Neuronal stem cell (in vitro differentiated cells): ENCODE data around the gene PCSK1N.

Experiments used
- DNase-seq: peaks from one replicate; pipeline ENCODE4 v3.0.0-alpha.2; 2013; ENCODE audit warnings: low spot score
- H2AFZ ChIP-seq: one replicate; pipeline ENCODE4 v1.6.1; 2013; ENCODE audit warnings: mild to moderate bottlenecking, low read length, inconsistent platforms
- H2AK5ac ChIP-seq: 2 replicates; pipeline ENCODE4 v1.6.1; 2013; ENCODE audit warnings: low read depth, mild to moderate bottlenecking, inconsistent platforms, low read length, moderate library complexity, mixed read lengths
- H2BK120ac ChIP-seq: 2 replicates; pipeline ENCODE4 v1.6.1; 2013; ENCODE audit warnings: low read depth, mild to moderate bottlenecking, inconsistent platforms, low read length, moderate library complexity, mixed read lengths
- H2BK12ac ChIP-seq: one replicate; pipeline ENCODE4 v1.6.1; 2013; ENCODE audit warnings: low read length, inconsistent platforms
- H2BK15ac ChIP-seq: 2 replicates; pipeline ENCODE4 v1.6.1; 2013; ENCODE audit warnings: mild to moderate bottlenecking, low read length, inconsistent platforms, mixed read lengths
- H2BK5ac ChIP-seq: one replicate; pipeline ENCODE4 v1.6.1; 2013; ENCODE audit warnings: inconsistent platforms, mild to moderate bottlenecking, low read length, moderate library complexity
- H3K14ac ChIP-seq: one replicate; pipeline ENCODE4 v1.6.1; 2013; ENCODE audit warnings: low read length, inconsistent platforms
- H3K18ac ChIP-seq: 2 replicates; pipeline ENCODE4 v1.6.1; 2013; ENCODE audit warnings: low read length, inconsistent platforms
- H3K23ac ChIP-seq: 2 replicates; pipeline ENCODE4 v1.6.1; 2013; ENCODE audit warnings: low read depth, mild to moderate bottlenecking, mixed read lengths, low read length, inconsistent platforms; ENCODE audit not compliant: poor library complexity
- H3K27ac ChIP-seq: replicated peaks from 3 replicates; pipeline ENCODE4 v1.5.1; 2013; ENCODE audit warnings: low read length, inconsistent platforms
- H3K27me3 ChIP-seq, 3 experiments: 2 replicates each; pipeline ENCODE4 v1.6.1; 2013; ENCODE audit warnings: low read length in 3 of 3, mild to moderate bottlenecking in 2 of 3, inconsistent platforms in 1 of 3, low read depth in 1 of 3, mixed read lengths in 1 of 3, moderate library complexity in 1 of 3; ENCODE audit not compliant: control insufficient read depth in 3 of 3, insufficient read depth in 3 of 3
- H3K36me3 ChIP-seq, 2 donors: replicated peaks in 1 of 2; 2 replicates each; pipeline ENCODE4 v1.6.1; 2013; ENCODE audit warnings: low read length in 2 of 2; ENCODE audit not compliant: control insufficient read depth in 2 of 2, insufficient read depth in 2 of 2
- H3K4ac ChIP-seq: 2 replicates; pipeline ENCODE4 v1.6.1; 2013; ENCODE audit warnings: inconsistent platforms, mild to moderate bottlenecking, low read length, moderate library complexity
- H3K4me1 ChIP-seq, 2 donors: 1 replicate in 1 of 2; 2 replicates in 1 of 2; pipeline ENCODE4 v1.6.1; 2013; ENCODE audit warnings: low read length in 2 of 2, low read depth in 1 of 2; ENCODE audit not compliant: control insufficient read depth in 2 of 2, insufficient read depth in 1 of 2
- H3K4me2 ChIP-seq: one replicate; pipeline ENCODE4 v1.6.1; 2013; ENCODE audit warnings: mild to moderate bottlenecking, low read length, inconsistent platforms; ENCODE audit not compliant: insufficient read depth, poor library complexity, severe bottlenecking
- H3K4me3 ChIP-seq, 2 donors: 2 replicates each; pipeline ENCODE4 v1.5.1; 2013; ENCODE audit warnings: low read length in 2 of 2, mild to moderate bottlenecking in 2 of 2, inconsistent platforms in 1 of 2, moderate library complexity in 1 of 2
- H3K79me1 ChIP-seq: one replicate; pipeline ENCODE4 v1.6.1; 2013; ENCODE audit warnings: low read depth, mild to moderate bottlenecking, inconsistent platforms, low read length, moderate library complexity
- H3K9ac ChIP-seq: one replicate; pipeline ENCODE4 v1.6.1; 2013; ENCODE audit warnings: mild to moderate bottlenecking, low read depth, low read length, inconsistent platforms; ENCODE audit not compliant: poor library complexity
- H3K9me3 ChIP-seq, 2 donors: replicated peaks in 1 of 2; 2 replicates each; pipeline versions ENCODE3 to v1.6.1; 2013; ENCODE audit warnings: low read length in 2 of 2, mild to moderate bottlenecking in 2 of 2, inconsistent platforms in 1 of 2, low read depth in 1 of 2, mixed read lengths in 1 of 2, moderate library complexity in 1 of 2; ENCODE audit not compliant: control insufficient read depth in 2 of 2, insufficient read depth in 1 of 2
- H4K8ac ChIP-seq: one replicate; pipeline ENCODE4 v1.6.1; 2013; ENCODE audit warnings: low read depth, mild to moderate bottlenecking, inconsistent platforms, low read length, moderate library complexity
- H4K91ac ChIP-seq: one replicate; pipeline ENCODE4 v1.6.1; 2013; ENCODE audit warnings: low read length, low read depth, mild to moderate bottlenecking, inconsistent platforms; ENCODE audit not compliant: poor library complexity
- WGBS, 2 donors: extraction: QIAGEN DNeasy Blood & Tissue Kit; methylation state at CpG; one replicate each; pipeline ENCODE4 v1.1.7; 2013; ENCODE audit warnings: missing lambda C conversion rate in 2 of 2, mixed read lengths in 1 of 2; ENCODE audit not compliant: insufficient read length in 2 of 2, insufficient replicate concordance in 1 of 2; ENCODE audit errors: extremely low coverage in 2 of 2; 5-methylcytosine and 5-hydroxymethylcytosine counted together

The PCSK1N gene

GRCh38 chrX:48793935-48794334 is 41.5 kb downstream of the PCSK1N start:
- H3K9ac ChIP-seq, result no peak overlapping the region
- no peak overlapping the region for H2AFZ ChIP-seq
- H3K9me3 ChIP-seq, result no peaks in the 10 kb centered on the region
- no peak overlapping the region for H2BK5ac ChIP-seq
- no peak overlapping the region for H3K4me2 ChIP-seq
- H2BK120ac ChIP-seq, result no peak overlapping the region
- H4K8ac ChIP-seq, result no peak overlapping the region
- DNase-seq, result no peak
- no peak overlapping the region for H3K4me3 ChIP-seq
- no peaks in the 10 kb centered on the region for H3K36me3 ChIP-seq
- H3K4me1 ChIP-seq, result peaks cover 2 to 8% of the 10 kb centered on the region in 2 donors
- H3K23ac ChIP-seq, result no peak overlapping the region
- no peak overlapping the region for H2AK5ac ChIP-seq
- WGBS, 2 donors, result no CpG with 5 or more reads among the region's 4 CpGs
- no peak overlapping the region for H3K18ac ChIP-seq
- no peaks in the 10 kb centered on the region for H3K79me1 ChIP-seq
- no peak overlapping the region for H2BK15ac ChIP-seq
- no peak overlapping the region for H3K27ac ChIP-seq
- no peak overlapping the region for H4K91ac ChIP-seq
- no peak overlapping the region for H3K14ac ChIP-seq
- no peak overlapping the region for H3K4ac ChIP-seq
- H2BK12ac ChIP-seq, result no peak overlapping the region
- no peaks in the 10 kb centered on the region for H3K27me3 ChIP-seq

DNA sequence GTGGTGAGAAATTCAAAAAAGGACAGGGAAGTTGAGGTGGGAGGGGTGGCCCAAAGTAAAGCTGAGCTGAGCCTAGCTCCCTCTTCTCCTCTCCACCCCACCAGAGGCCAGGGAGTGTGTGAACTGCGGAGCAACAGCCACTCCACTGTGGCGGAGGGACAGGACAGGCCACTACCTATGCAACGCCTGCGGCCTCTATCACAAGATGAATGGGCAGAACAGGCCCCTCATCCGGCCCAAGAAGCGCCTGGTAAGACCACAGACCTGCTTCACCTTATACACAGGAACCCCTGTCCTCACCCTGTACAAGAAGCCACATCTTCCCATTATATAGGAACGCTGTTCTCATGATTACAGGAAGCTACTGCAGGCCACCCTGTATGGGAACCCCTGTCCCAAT is 43.2 kb downstream of the PCSK1N start:
- H3K18ac ChIP-seq, result no peak overlapping the region
- no peak overlapping the region for H3K23ac ChIP-seq
- H3K4ac ChIP-seq, result no peak overlapping the region
- no peak overlapping the region for H4K8ac ChIP-seq
- H3K4me1 ChIP-seq, result peaks cover 2 to 8% of the 10 kb centered on the region in 2 donors
- no peaks in the 10 kb centered on the region for H3K9me3 ChIP-seq
- H2AFZ ChIP-seq, result no peak overlapping the region
- H3K36me3 ChIP-seq, result no peaks in the 10 kb centered on the region
- no peak overlapping the region for H4K91ac ChIP-seq
- no CpG with 5 or more reads among the region's 7 CpGs for WGBS, 2 donors
- no peak overlapping the region for H3K4me3 ChIP-seq
- no peaks in the 10 kb centered on the region for H3K79me1 ChIP-seq
- no peak overlapping the region for H2BK15ac ChIP-seq
- H3K9ac ChIP-seq, result no peak overlapping the region
- DNase-seq, result no peak
- H2AK5ac ChIP-seq, result no peak overlapping the region
- peaks cover 0 to 10% (median 0%) of the 10 kb centered on the region in 3 experiments for H3K27me3 ChIP-seq
- H2BK120ac ChIP-seq, result no peak overlapping the region
- no peak overlapping the region for H2BK5ac ChIP-seq
- no peak overlapping the region for H2BK12ac ChIP-seq
- H3K14ac ChIP-seq, result no peak overlapping the region
- no peak overlapping the region for H3K27ac ChIP-seq
- H3K4me2 ChIP-seq, result no peak overlapping the region

DNA sequence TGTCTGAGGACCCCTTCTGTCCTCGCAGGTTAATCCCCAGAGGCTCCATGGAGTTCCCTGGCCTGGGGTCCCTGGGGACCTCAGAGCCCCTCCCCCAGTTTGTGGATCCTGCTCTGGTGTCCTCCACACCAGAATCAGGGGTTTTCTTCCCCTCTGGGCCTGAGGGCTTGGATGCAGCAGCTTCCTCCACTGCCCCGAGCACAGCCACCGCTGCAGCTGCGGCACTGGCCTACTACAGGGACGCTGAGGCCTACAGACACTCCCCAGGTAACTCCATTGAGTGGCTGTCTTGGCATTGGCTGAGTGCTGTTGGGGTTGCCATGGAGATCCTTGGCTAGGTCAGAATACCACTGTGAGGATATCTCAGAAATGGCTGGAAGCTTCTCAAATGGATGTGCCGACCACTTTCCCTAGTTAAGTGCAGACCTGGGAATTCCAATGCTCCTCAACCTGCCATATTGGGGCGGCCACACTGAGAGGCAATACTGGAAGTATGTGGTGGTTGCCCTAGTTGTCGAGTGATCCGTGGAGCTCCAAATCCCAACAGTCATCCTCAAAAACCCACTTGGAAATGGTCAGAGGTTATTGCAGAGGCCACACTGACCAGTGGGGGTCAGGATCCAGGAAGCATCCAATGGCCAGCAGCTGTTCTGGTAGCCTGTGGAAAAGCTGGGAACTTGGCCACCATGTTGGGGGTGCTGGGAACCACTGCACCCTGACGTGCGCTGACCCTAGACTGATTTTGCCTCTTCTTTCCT is 44.2 kb downstream of the PCSK1N start:
- DNase-seq, result no peak
- Histone ChIP-seq H2BK5ac (no peak overlapping the region), H2AK5ac (no peak overlapping the region), H2BK15ac (no peak overlapping the region), H4K91ac (no peak overlapping the region), H4K8ac (no peak overlapping the region), H3K36me3 (no peaks in the 10 kb centered on the region), H3K4ac (no peak overlapping the region), H3K79me1 (no peaks in the 10 kb centered on the region), H3K18ac (no peak overlapping the region), H2AFZ (peak overlapping the region; percentile 22), H3K27ac (no peak overlapping the region), H3K4me3 (no peak overlapping the region), H2BK12ac (no peak overlapping the region), H3K23ac (no peak overlapping the region), H3K27me3 (peaks cover 0 to 15% (median 0%) of the 10 kb centered on the region in 3 experiments), H2BK120ac (no peak overlapping the region), H3K4me2 (no peak overlapping the region), H3K9me3 (no peaks in the 10 kb centered on the region), H3K4me1 (peaks cover 2 to 8% of the 10 kb centered on the region in 2 donors), H3K9ac (no peak overlapping the region), H3K14ac (no peak overlapping the region)
- WGBS, 2 donors, result no CpG with 5 or more reads among the region's 11 CpGs

DNA sequence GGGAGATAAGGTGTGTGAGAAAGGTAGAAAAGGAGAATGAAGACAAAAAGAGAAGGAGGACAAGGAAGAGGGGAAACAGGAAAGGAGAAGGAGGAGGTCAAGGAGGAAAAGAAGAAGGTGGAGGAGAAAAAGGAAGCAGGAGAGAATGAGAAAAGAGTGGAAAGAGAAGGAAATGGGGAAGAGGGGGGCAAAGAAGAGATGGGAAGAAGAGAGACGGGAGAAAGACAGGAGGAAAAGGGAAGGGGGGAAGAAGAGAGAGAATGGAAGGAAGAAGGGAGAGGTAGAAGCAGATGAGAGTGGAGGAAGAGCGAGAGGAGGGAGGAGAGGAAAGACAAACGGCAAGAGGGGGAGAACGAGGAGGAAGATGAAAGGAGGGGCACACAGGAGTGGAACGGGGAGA is 44.9 kb downstream of the PCSK1N start:
- no peak overlapping the region for H3K4ac ChIP-seq
- H4K91ac ChIP-seq, result no peak overlapping the region
- H3K36me3 ChIP-seq, result no peaks in the 10 kb centered on the region
- H3K23ac ChIP-seq, result no peak overlapping the region
- WGBS, 2 donors, result no CpG with 5 or more reads among the region's 5 CpGs
- H3K9me3 ChIP-seq, result no peaks in the 10 kb centered on the region
- H3K4me3 ChIP-seq, result no peak overlapping the region
- no peak overlapping the region for H4K8ac ChIP-seq
- no peak overlapping the region for H2AFZ ChIP-seq
- H3K27me3 ChIP-seq, result peaks cover 0 to 15% (median 0%) of the 10 kb centered on the region in 3 experiments
- no peaks in the 10 kb centered on the region for H3K79me1 ChIP-seq
- DNase-seq, result no peak
- no peak overlapping the region for H3K4me2 ChIP-seq
- H3K4me1 ChIP-seq, result peaks cover 2 to 8% of the 10 kb centered on the region in 2 donors
- H2BK120ac ChIP-seq, result no peak overlapping the region
- no peak overlapping the region for H3K14ac ChIP-seq
- H3K27ac ChIP-seq, result no peak overlapping the region
- H3K18ac ChIP-seq, result no peak overlapping the region
- no peak overlapping the region for H3K9ac ChIP-seq
- no peak overlapping the region for H2AK5ac ChIP-seq
- H2BK15ac ChIP-seq, result no peak overlapping the region
- H2BK12ac ChIP-seq, result no peak overlapping the region
- no peak overlapping the region for H2BK5ac ChIP-seq
